ENCODE data around the gene ELP4.

DNA sequence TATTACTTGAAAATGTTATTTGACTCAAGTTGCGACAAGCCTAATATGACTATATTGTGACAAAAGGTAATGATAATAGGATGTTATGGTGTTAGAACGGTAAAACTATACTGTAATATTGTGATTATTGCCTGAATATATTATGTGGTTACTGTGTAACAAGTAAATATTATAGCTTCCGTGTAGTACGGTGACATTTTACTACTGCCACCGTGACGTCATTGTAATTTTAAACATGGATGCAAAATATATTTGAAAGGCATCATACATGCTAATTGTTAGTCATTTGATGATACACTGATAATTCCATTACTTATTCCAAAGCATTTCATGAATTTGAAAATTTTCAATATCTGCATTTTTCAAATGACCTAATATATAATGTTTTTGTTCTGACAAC lies 2.5 kb downstream of the ELP4 start:
- TF ChIP-seq CTCF (IDR thresholded peaks at IDR 0.05) (no peak), POLR2AphosphoS5 (IDR thresholded peaks at IDR 0.05) (no peak), EP300 (IDR thresholded peaks at IDR 0.05) (no peak), POLR2A (IDR thresholded peaks at IDR 0.05) (no peak)
